Spinal cord (tissue), 10 donors: Measurements from ENCODE around the gene EHD4. TPM values are rescaled to one million over a fixed set of nuclear protein-coding genes. Genes with fewer than 3 reads are reported as not detected.

Experiments
- DNase-seq, 6 donors: peaks; one replicate each; pipeline versions ENCODE4 v3.0.0 to v3.0.0-alpha.2; 2013 to 2015; ENCODE audit warnings: low spot score in 6 of 6, low read depth in 4 of 6
- H3K27ac ChIP-seq: one replicate; pipeline ENCODE4 v1.5.1; 2013; ENCODE audit warnings: low read depth, low read length, control low read depth
- H3K27me3 ChIP-seq: one replicate; pipeline ENCODE4 v1.6.1; 2013; ENCODE audit warnings: low read length; ENCODE audit not compliant: control insufficient read depth, insufficient read depth
- H3K36me3 ChIP-seq: one replicate; pipeline ENCODE4 v1.6.1; 2013; ENCODE audit warnings: low read length; ENCODE audit not compliant: control insufficient read depth, insufficient read depth
- H3K4me1 ChIP-seq: one replicate; pipeline ENCODE4 v1.6.1; 2013; ENCODE audit warnings: low read length; ENCODE audit not compliant: control insufficient read depth, insufficient read depth
- H3K4me3 ChIP-seq: one replicate; pipeline ENCODE4 v1.5.1; 2013; ENCODE audit warnings: low read depth, low read length, control low read depth
- H3K9me3 ChIP-seq: one replicate; pipeline ENCODE4 v1.6.1; 2013; ENCODE audit warnings: low read length; ENCODE audit not compliant: control insufficient read depth, insufficient read depth
- WGBS: methylation state at CpG from one replicate; pipeline ENCODE4 v1.1.5; 2013; ENCODE audit warnings: missing lambda C conversion rate; ENCODE audit not compliant: insufficient coverage; 5-methylcytosine and 5-hydroxymethylcytosine counted together
- polyA plus RNA-seq, 2 donors: library from polyadenylated mRNA; unstranded; fragments of 120-200 nt; gene quantifications; one replicate each; pipeline ENCODE4 v1.2.1, GENCODE V29; 2013; ENCODE audit not compliant: insufficient read length in 2 of 2
- total RNA-seq, 2 donors: library from RNA; depleted of rRNA in 1 of 2; stranded (reverse); fragments of 120-200 nt in 1 of 2; fragments of >200 nt in 1 of 2; gene quantifications; one replicate each; pipeline versions ENCODE4 v1.2.3 to v1.2.4, GENCODE V29; 2013 to 2014
- donor health status: healthy.

EHD4 gene
- total and polyA plus RNA-seq, 4 donors = 6.8 to 12.3 (median 8.5) TPM

GRCh38 chr15:41996376-41996775, 24.0 kb upstream of the EHD4 start:
- Histone ChIP-seq H3K4me3 (no peak overlapping the region), H3K27ac (no peak overlapping the region), H3K27me3 (no peaks in the 10 kb centered on the region), H3K9me3 (no peaks in the 10 kb centered on the region), H3K36me3 (no peaks in the 10 kb centered on the region), H3K4me1 (no peaks in the 10 kb centered on the region)
- no peak for DNase-seq
- WGBS = 85% methylated on average over 10 of the region's 10 CpGs

- no peak for DNase-seq
- Histone ChIP-seq H3K4me3 (no peak overlapping the region), H3K27me3 (no peaks in the 10 kb centered on the region), H3K27ac (no peak overlapping the region), H3K4me1 (no peaks in the 10 kb centered on the region), H3K9me3 (no peaks in the 10 kb centered on the region), H3K36me3 (no peaks in the 10 kb centered on the region)
- WGBS = 95% methylated on average over 7 of the region's 7 CpGs
Measured at GRCh38 chr15:41995476-41995855, 23.1 kb upstream of the EHD4 start.

- 90% methylated on average over 10 of the region's 10 CpGs for WGBS
- no peak for DNase-seq
- Histone ChIP-seq H3K36me3 (no peaks in the 10 kb centered on the region), H3K4me1 (no peaks in the 10 kb centered on the region), H3K4me3 (no peak overlapping the region), H3K27ac (no peak overlapping the region), H3K27me3 (no peaks in the 10 kb centered on the region), H3K9me3 (no peaks in the 10 kb centered on the region)
Measured at GRCh38 chr15:41994772-41995475, 22.6 kb upstream of the EHD4 start.

- Histone ChIP-seq H3K4me3 (no peak overlapping the region), H3K4me1 (peaks cover 3% of the 10 kb centered on the region), H3K9me3 (no peaks in the 10 kb centered on the region), H3K27me3 (no peaks in the 10 kb centered on the region), H3K27ac (no peak overlapping the region), H3K36me3 (no peaks in the 10 kb centered on the region)
- no peak for DNase-seq
- WGBS = 68% methylated on average over 4 of the region's 5 CpGs
Measured at GRCh38 chr15:41994171-41994650, 21.9 kb upstream of the EHD4 start.

GRCh38 chr15:41993472-41994170, 21.3 kb upstream of the EHD4 start:
- Histone ChIP-seq H3K36me3 (no peaks in the 10 kb centered on the region), H3K4me1 (peaks cover 3% of the 10 kb centered on the region), H3K9me3 (no peaks in the 10 kb centered on the region), H3K27ac (no peak overlapping the region), H3K27me3 (no peaks in the 10 kb centered on the region), H3K4me3 (no peak overlapping the region)
- peak in 1 of 6 donors; percentile 9 for DNase-seq
- 39% methylated on average over 4 of the region's 11 CpGs for WGBS

- Histone ChIP-seq H3K27ac (no peak overlapping the region), H3K4me1 (peaks cover 3% of the 10 kb centered on the region), H3K9me3 (no peaks in the 10 kb centered on the region), H3K4me3 (no peak overlapping the region), H3K27me3 (no peaks in the 10 kb centered on the region), H3K36me3 (no peaks in the 10 kb centered on the region)
- 91% methylated on average over 6 of the region's 7 CpGs for WGBS
- DNase-seq = no peak
Measured at GRCh38 chr15:41992803-41993190, 20.4 kb upstream of the EHD4 start.

- 90% methylated on average over 18 of the region's 18 CpGs for WGBS
- Histone ChIP-seq H3K27me3 (no peaks in the 10 kb centered on the region), H3K4me3 (no peak overlapping the region), H3K9me3 (no peaks in the 10 kb centered on the region), H3K36me3 (no peaks in the 10 kb centered on the region), H3K27ac (no peak overlapping the region), H3K4me1 (peaks cover 3% of the 10 kb centered on the region)
- DNase-seq = no peak
Measured at GRCh38 chr15:41992151-41992802, 19.9 kb upstream of the EHD4 start.

- H3K4me3 ChIP-seq = no peak overlapping the region
Measured at GRCh38 chr15:41990691-41991090, 18.3 kb upstream of the EHD4 start.

GRCh38 chr15:41990243-41990605, 17.9 kb upstream of the EHD4 start:
- Histone ChIP-seq H3K27ac (no peak overlapping the region), H3K27me3 (no peaks in the 10 kb centered on the region), H3K36me3 (no peaks in the 10 kb centered on the region), H3K4me1 (peaks cover 3% of the 10 kb centered on the region), H3K9me3 (no peaks in the 10 kb centered on the region), H3K4me3 (no peak overlapping the region)
- WGBS = 61% methylated on average over 6 of the region's 7 CpGs
- no peak for DNase-seq

More at GRCh38 chr15:41990691-41991090, 18.3 kb upstream of the EHD4 start:
- no peaks in the 10 kb centered on the region for H3K9me3 ChIP-seq
- no peak overlapping the region for H3K27ac ChIP-seq
- H3K36me3 ChIP-seq = no peaks in the 10 kb centered on the region
- H3K4me1 ChIP-seq = peaks cover 3% of the 10 kb centered on the region
- no peak for DNase-seq
- 52% methylated on average over 2 of the region's 3 CpGs for WGBS
- no peaks in the 10 kb centered on the region for H3K27me3 ChIP-seq
